Tibial nerve (tissue), 4 donors: ENCODE measurements around the gene LRRC4C. TPM values are rescaled to one million over a fixed set of nuclear protein-coding genes. Genes with fewer than 3 reads are reported as not detected.

ENCODE experiments used
- DNase-seq, 2 donors: peaks; one replicate each; pipeline ENCODE4 v3.0.0-alpha.2; 2019; ENCODE audit warnings: low spot score in 2 of 2
- H3K27ac ChIP-seq, 4 donors: fragments of 200-600 bp; sonication (generic) in 3 of 4; one replicate each; pipeline ENCODE4 v1.5.1; 2017 to 2019; ENCODE audit warnings: mild to moderate bottlenecking in 1 of 4
- H3K27me3 ChIP-seq, 2 donors: fragments of 200-600 bp; sonication (generic) in 1 of 2; one replicate each; pipeline versions ENCODE4 v1.5.1 to v1.6.0; 2017 to 2019
- H3K36me3 ChIP-seq, 3 donors: fragments of 200-600 bp; sonication (generic); one replicate each; pipeline ENCODE4 v1.5.1; 2018 to 2019
- H3K4me1 ChIP-seq, 4 donors: fragments of 200-600 bp; sonication (generic) in 3 of 4; one replicate each; pipeline ENCODE4 v1.5.1; 2017 to 2019
- H3K4me3 ChIP-seq, 4 donors: fragments of 200-600 bp; sonication (generic) in 3 of 4; one replicate each; pipeline ENCODE4 v1.5.1; 2017 to 2019; ENCODE audit warnings: mild to moderate bottlenecking in 1 of 4, moderate library complexity in 1 of 4
- H3K9me3 ChIP-seq, 4 donors: fragments of 200-600 bp; sonication (generic) in 3 of 4; one replicate each; pipeline ENCODE4 v1.5.1; 2017 to 2019
- EP300 ChIP-seq, 2 donors: sonication (generic); formaldehyde crosslinking; IDR thresholded peaks; one replicate each; pipeline ENCODE4 v1.6.1; 2017; ENCODE audit warnings: antibody characterized with exemption in 2 of 2, mild to moderate bottlenecking in 1 of 2
- POLR2A ChIP-seq, 2 donors: fragments of 450-650 bp; IDR thresholded peaks; one replicate each; pipeline ENCODE4 v1.6.1; 2017; ENCODE audit warnings: antibody characterized with exemption in 2 of 2, mild to moderate bottlenecking in 2 of 2, moderate library complexity in 2 of 2
- WGBS, 2 donors: methylation state at CpG; one replicate each; pipeline ENCODE4 v1.1.5; 2018; 5-methylcytosine and 5-hydroxymethylcytosine counted together
- total RNA-seq, 4 donors: library from RNA; depleted of rRNA; stranded (reverse); fragments of >200 nt; gene quantifications; one replicate each; pipeline ENCODE4 v1.1.0, GENCODE V29; 2016
- TF ChIP-seq, protein P1 (sequence below), 5 experiments: fragments of 200-600 bp in 3 of 5; fragments of 450-650 bp in 2 of 5; sonication (generic) in 3 of 5; IDR thresholded peaks; one replicate each; pipeline ENCODE4 v1.5.1; 2016 to 2019; ENCODE audit warnings: antibody characterized with exemption in 5 of 5, mild to moderate bottlenecking in 3 of 5, moderate library complexity in 2 of 5

LRRC4C gene
- total RNA-seq, result 10 to 100 TPM in 1 of 4 donors, 1 to 10 TPM in 3; 7.1 to 15.7 (median 8.4) TPM

DNA sequence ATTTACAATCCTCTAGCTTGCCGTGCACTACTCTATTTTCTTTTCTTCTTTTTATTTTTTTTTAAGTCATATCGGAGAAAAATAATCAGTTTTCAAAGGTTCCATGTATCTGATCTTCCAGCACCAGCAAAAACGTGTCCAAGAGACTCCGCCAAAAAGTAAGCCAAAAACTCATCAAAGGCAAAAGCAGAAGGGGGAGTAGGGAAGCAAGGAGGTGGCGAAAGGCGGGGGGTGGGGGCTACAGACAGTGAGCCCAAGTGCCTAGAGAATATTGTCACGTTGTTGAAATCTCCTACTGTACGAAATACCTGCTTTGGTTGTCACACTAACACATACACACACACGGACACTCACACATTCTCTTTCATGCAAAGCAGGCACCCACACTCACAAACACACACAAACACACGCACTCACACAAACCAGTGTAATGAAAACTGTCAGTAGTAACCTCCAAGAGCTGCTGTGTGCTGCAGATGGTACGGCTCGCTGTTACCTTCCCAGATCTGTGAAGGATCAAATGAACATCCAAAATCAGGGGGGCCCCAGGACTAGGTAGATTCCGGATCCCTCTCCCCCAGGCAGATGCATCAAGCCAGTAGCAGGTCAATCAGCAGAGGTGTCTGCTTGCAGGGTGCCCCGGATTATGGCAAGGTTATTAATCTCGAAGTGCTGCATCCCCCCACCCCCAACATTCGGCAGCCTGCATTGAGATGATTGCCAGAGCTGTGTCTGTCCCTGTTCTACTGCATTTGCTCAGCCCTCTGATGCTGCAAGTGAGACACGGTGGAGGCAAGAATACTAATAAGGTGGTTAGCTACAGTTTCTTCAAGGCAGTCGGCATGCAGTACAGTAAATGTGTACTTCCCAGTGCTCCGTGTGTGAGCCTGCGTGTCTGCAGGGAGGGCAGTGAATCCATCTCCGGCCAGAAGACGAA lies at the start of gene LRRC4C:
LRRC4C (minus strand) TSS at position 188 of the 937 bp plus-strand sequence.
- 2 to 3% methylated on average over 22 of the region's 22 CpGs for WGBS, 2 donors
- no peak within 1 kb of the TSS for H3K4me3 ChIP-seq

GRCh38 chr11:41508121-41508520 lies 48.7 kb upstream of the LRRC4C start:
- TF ChIP-seq POLR2A (IDR thresholded peaks at IDR 0.05), result no peak
- TF ChIP-seq, protein P1, sequence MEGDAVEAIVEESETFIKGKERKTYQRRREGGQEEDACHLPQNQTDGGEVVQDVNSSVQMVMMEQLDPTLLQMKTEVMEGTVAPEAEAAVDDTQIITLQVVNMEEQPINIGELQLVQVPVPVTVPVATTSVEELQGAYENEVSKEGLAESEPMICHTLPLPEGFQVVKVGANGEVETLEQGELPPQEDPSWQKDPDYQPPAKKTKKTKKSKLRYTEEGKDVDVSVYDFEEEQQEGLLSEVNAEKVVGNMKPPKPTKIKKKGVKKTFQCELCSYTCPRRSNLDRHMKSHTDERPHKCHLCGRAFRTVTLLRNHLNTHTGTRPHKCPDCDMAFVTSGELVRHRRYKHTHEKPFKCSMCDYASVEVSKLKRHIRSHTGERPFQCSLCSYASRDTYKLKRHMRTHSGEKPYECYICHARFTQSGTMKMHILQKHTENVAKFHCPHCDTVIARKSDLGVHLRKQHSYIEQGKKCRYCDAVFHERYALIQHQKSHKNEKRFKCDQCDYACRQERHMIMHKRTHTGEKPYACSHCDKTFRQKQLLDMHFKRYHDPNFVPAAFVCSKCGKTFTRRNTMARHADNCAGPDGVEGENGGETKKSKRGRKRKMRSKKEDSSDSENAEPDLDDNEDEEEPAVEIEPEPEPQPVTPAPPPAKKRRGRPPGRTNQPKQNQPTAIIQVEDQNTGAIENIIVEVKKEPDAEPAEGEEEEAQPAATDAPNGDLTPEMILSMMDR (IDR thresholded peaks at IDR 0.05), result no peak
- no peak for TF ChIP-seq EP300 (IDR thresholded peaks at IDR 0.05)
- H3K36me3 ChIP-seq, result no peaks in the 10 kb centered on the region
- WGBS, 2 donors, result 96 to 97% methylated on average over 1 of the region's 1 CpG

More for the DNA sequence above, at the start of gene LRRC4C:
- Histone ChIP-seq H3K27me3 (peaks cover 0 to 30% of the 10 kb centered on the region in 2 donors), H3K36me3 (no peaks in the 10 kb centered on the region), H3K4me1 (peaks cover 0 to 15% (median 0%) of the 10 kb centered on the region in 4 donors), H3K27ac (no peak within 1 kb of the TSS), H3K9me3 (peaks cover 0 to 6% (median 0%) of the 10 kb centered on the region in 4 donors)
- no peak for DNase-seq
- TF ChIP-seq, protein P1 (IDR thresholded peaks at IDR 0.05), result no peak

DNA sequence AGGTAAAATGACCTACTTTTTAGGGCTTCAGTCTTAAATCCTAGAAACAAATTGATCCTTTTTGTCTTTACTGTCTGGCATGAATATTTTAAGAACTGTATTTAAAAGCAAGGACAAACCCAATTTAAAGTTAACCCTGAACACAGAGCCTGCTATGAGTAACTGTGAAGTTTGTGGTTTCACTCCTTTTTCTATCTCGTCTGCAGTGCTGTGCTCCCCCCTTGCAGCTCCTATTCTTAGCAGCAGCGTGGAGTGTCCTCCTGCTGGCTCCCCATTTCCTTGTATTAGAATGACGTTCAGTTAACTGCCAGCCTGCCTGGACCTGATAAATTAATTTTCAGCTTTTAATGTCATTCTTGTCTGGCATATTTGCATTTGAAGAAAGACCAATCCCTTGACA lies 40.0 kb upstream of the LRRC4C start:
- Histone ChIP-seq H3K4me1 (peaks cover 0 to 5% (median 0%) of the 10 kb centered on the region in 4 donors), H3K9me3 (no peaks in the 10 kb centered on the region), H3K4me3 (no peak overlapping the region), H3K27ac (no peak overlapping the region), H3K36me3 (no peaks in the 10 kb centered on the region), H3K27me3 (no peaks in the 10 kb centered on the region)
- 23 to 44% methylated on average over 3 of the region's 3 CpGs for WGBS, 2 donors
- DNase-seq, result no peak
- TF ChIP-seq, protein P1 (IDR thresholded peaks at IDR 0.05), result no peak
- TF ChIP-seq EP300 (IDR thresholded peaks at IDR 0.05) (no peak), POLR2A (IDR thresholded peaks at IDR 0.05) (no peak)

More at GRCh38 chr11:41508121-41508520, 48.7 kb upstream of the LRRC4C start:
- Histone ChIP-seq H3K4me3 (no peak overlapping the region), H3K4me1 (no peaks in the 10 kb centered on the region), H3K27ac (no peak overlapping the region), H3K9me3 (no peaks in the 10 kb centered on the region), H3K27me3 (no peaks in the 10 kb centered on the region)
- no peak for DNase-seq

- Histone ChIP-seq H3K27ac (no peak overlapping the region), H3K4me3 (no peak overlapping the region), H3K36me3 (no peaks in the 10 kb centered on the region), H3K4me1 (peaks cover 0 to 5% (median 0%) of the 10 kb centered on the region in 4 donors), H3K9me3 (no peaks in the 10 kb centered on the region), H3K27me3 (no peaks in the 10 kb centered on the region)
- DNase-seq, result no peak
- 0 to 4% methylated on average over 1 of the region's 1 CpG for WGBS, 2 donors
- TF ChIP-seq POLR2A (IDR thresholded peaks at IDR 0.05) (no peak), EP300 (IDR thresholded peaks at IDR 0.05) (no peak)
- TF ChIP-seq, protein P1 (IDR thresholded peaks at IDR 0.05), result peak in 1 of 5 experiments; percentile 22
These were observed 39.3 kb upstream of the LRRC4C start for GRCh38 chr11:41498726-41499125.

GRCh38 chr11:41497974-41498373 lies 38.5 kb upstream of the LRRC4C start:
- Histone ChIP-seq H3K27me3 (no peaks in the 10 kb centered on the region), H3K4me1 (peaks cover 0 to 5% (median 0%) of the 10 kb centered on the region in 4 donors), H3K27ac (no peak overlapping the region), H3K4me3 (no peak overlapping the region), H3K36me3 (no peaks in the 10 kb centered on the region), H3K9me3 (no peaks in the 10 kb centered on the region)
- DNase-seq, result no peak
- TF ChIP-seq EP300 (IDR thresholded peaks at IDR 0.05), result no peak
- WGBS, 2 donors, result 10 to 15% methylated on average over 2 of the region's 2 CpGs
